MCF 10A (cell line): Measurements from ENCODE around the gene PID1. TPM values are rescaled to one million over a fixed set of nuclear protein-coding genes. Genes with fewer than 3 reads are reported as not detected.
A peak's percentile ranks its signal among the peaks of the same experiment; 100 is the strongest.

ENCODE experiments used
- BruUV-seq: library from RNA; stranded (reverse); fragments of 400-500 nt; replicated peaks from 2 replicates; lab custom pipeline; 2021; lab: Mats Ljungman, UMichigan
- CTCF ChIA-PET: fragments of 300-600 bp; sonication (Branson Sonifier 250); formaldehyde crosslinking; extraction: SDS; loops from one replicate; lab custom pipeline; 2021; ENCODE audit warnings: antibody characterized with exemption, inconsistent platforms; lab: Yijun Ruan, JAX
- POLR2A ChIA-PET: fragments of 300-600, 350-650 bp; sonication (Branson Sonifier 250); formaldehyde crosslinking; extraction: SDS; loops from one replicate; lab custom pipeline; 2020; ENCODE audit warnings: antibody characterized with exemption, inconsistent platforms; lab: Yijun Ruan, JAX
- DNase-seq: peaks from one replicate; pipeline ENCODE4 v3.0.0-alpha.2; 2018; ENCODE audit not compliant: unreplicated experiment
- H3K27ac Mint-ChIP-seq: one replicate; pipeline ENCODE4 v1.8.0; 2022; ENCODE audit warnings: mild to moderate bottlenecking, low read depth, mixed read lengths; ENCODE audit not compliant: unreplicated experiment
- H3K27me3 Mint-ChIP-seq: one replicate; pipeline ENCODE4 v1.8.0; 2022; ENCODE audit warnings: mixed read lengths; ENCODE audit not compliant: insufficient read depth, unreplicated experiment
- H3K36me3 Mint-ChIP-seq: one replicate; pipeline ENCODE4 v1.8.0; 2022; ENCODE audit warnings: mild to moderate bottlenecking, moderate library complexity, mixed read lengths; ENCODE audit not compliant: insufficient read depth, unreplicated experiment
- H3K4me1 Mint-ChIP-seq: one replicate; pipeline ENCODE4 v1.8.0; 2022; ENCODE audit warnings: mixed read lengths; ENCODE audit not compliant: insufficient read depth, unreplicated experiment
- H3K4me3 Mint-ChIP-seq: one replicate; pipeline ENCODE4 v1.8.0; 2022; ENCODE audit warnings: mild to moderate bottlenecking, moderate library complexity, mixed read lengths; ENCODE audit not compliant: unreplicated experiment
- H3K9me3 Mint-ChIP-seq: one replicate; pipeline ENCODE4 v1.8.0; 2022; ENCODE audit warnings: mixed read lengths; ENCODE audit not compliant: unreplicated experiment
- CTCF ChIP-seq: fragments of 200-600 bp; IDR thresholded peaks from one replicate; pipeline ENCODE4 v1.8.0; 2022; ENCODE audit warnings: antibody characterized with exemption, mild to moderate bottlenecking; ENCODE audit not compliant: unreplicated experiment
- intact Hi-C: fragments of 100-400 bp; cut with micrococcal nuclease; formaldehyde crosslinking; loops from 2 replicates; pipeline ENCODE4 v1.14.1; 2022
- total RNA-seq: library from RNA; stranded (reverse); gene quantifications from 2 replicates; pipeline ENCODE4 v1.2.3, GENCODE V29; 2022

The PID1 gene
- total RNA-seq, 1 experiment from 2014 or later, result 211 TPM

DNA sequence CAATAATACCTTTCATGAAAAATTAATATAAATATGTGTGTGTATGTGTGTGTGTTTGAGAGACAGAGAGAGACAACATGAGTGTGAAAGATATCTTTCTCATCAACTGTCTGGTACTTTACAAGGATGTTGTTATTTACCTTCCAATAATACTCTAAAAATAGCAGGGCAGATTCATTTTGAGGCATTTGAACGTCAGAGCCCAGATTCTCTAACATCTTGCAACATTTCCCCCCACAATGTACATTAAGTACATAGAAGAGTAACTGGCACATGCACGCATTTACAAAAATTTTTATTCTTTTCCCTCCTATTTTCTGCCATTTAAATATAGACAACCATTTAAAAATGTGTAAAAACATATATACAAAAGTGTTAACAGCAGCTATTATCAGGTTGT, 100.9 kb downstream of the PID1 start:
- ChIA-PET CTCF (no interaction called here), POLR2A (interaction anchor here (0.7 to 1.1 kb wide), 2 partner anchors 28 to 96 kb away, joined by 3 to 5 read pairs; no protein-coding TSS in a partner anchor)
- Mint-ChIP-seq H3K27ac (peak overlapping the region; percentile 28), H3K27me3 (no peaks in the 10 kb centered on the region), H3K4me3 (no peak overlapping the region), H3K4me1 (peaks cover 25% of the 10 kb centered on the region), H3K9me3 (peaks cover 8% of the 10 kb centered on the region), H3K36me3 (peaks cover 16% of the 10 kb centered on the region)
- no peak for TF ChIP-seq CTCF
- no peak for DNase-seq
- intact Hi-C loops, result no loop called here
- no TSS peak for BruUV-seq

GRCh38 chr2:229169751-229170150, 101.3 kb downstream of the PID1 start:
- intact Hi-C loops, result no loop called here
- no peak for TF ChIP-seq CTCF
- no peak overlapping the region for H3K4me3 Mint-ChIP-seq
- no peaks in the 10 kb centered on the region for H3K27me3 Mint-ChIP-seq
- H3K9me3 Mint-ChIP-seq, result peaks cover 8% of the 10 kb centered on the region
- H3K4me1 Mint-ChIP-seq, result peaks cover 24% of the 10 kb centered on the region
- peaks cover 16% of the 10 kb centered on the region for H3K36me3 Mint-ChIP-seq
- no TSS peak for BruUV-seq
- no peak for DNase-seq
- peak overlapping the region; percentile 28 for H3K27ac Mint-ChIP-seq
- CTCF ChIA-PET, result interaction anchor here (0.7 kb wide), 1 partner anchor 17 kb away, joined by 3 read pairs; no protein-coding TSS in a partner anchor
- POLR2A ChIA-PET, result interaction anchor here (0.7 to 1.1 kb wide), 2 partner anchors 28 to 96 kb away, joined by 3 to 5 read pairs; no protein-coding TSS in a partner anchor

GRCh38 chr2:229164545-229165249, 106.4 kb downstream of the PID1 start:
- intact Hi-C loops, result no loop called here
- no TSS peak for BruUV-seq
- H3K9me3 Mint-ChIP-seq, result peaks cover 8% of the 10 kb centered on the region
- DNase-seq, result peak; percentile 47
- H3K27me3 Mint-ChIP-seq, result no peaks in the 10 kb centered on the region
- POLR2A ChIA-PET, result interaction anchor here (0.8 to 1.6 kb wide), 3 partner anchors 24 to 138 kb away, joined by 3 to 8 read pairs (median 4); no protein-coding TSS in a partner anchor
- H3K27ac Mint-ChIP-seq, result peak overlapping the region; percentile 12
- TF ChIP-seq CTCF, result no peak
- CTCF ChIA-PET, result interaction anchor here (0.6 to 1.4 kb wide), 4 partner anchors 13 to 266 kb away, joined by 3 to 4 read pairs (median 3); no protein-coding TSS in a partner anchor
- peaks cover 36% of the 10 kb centered on the region for H3K4me1 Mint-ChIP-seq
- H3K4me3 Mint-ChIP-seq, result no peak overlapping the region
- peaks cover 17% of the 10 kb centered on the region for H3K36me3 Mint-ChIP-seq

DNA sequence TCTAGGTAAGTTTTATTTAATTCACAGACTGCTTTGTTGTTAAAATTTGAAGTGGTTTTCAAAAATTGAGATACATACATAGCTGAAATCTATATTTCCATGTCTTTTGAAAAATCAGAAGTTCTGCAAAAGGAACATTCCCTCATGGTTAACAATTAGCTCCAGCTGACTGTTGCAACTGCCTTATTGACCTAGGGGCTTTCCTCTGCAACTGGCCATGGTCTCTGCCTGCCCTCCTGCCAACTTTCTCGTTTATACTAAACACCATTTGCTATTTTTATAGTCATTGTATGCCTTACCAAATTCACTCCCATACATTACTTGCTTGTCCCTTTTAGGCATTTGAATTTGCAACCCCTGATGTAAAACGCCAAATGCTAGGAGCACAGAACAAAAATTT, 107.2 kb downstream of the PID1 start:
- CTCF ChIA-PET, result interaction anchor here (0.6 to 1.4 kb wide), 3 partner anchors 14 to 267 kb away, joined by 3 to 4 read pairs (median 3); no protein-coding TSS in a partner anchor
- Mint-ChIP-seq H3K27ac (peak overlapping the region; percentile 12), H3K27me3 (no peaks in the 10 kb centered on the region), H3K36me3 (peaks cover 19% of the 10 kb centered on the region), H3K4me1 (peaks cover 35% of the 10 kb centered on the region), H3K9me3 (peaks cover 8% of the 10 kb centered on the region), H3K4me3 (no peak overlapping the region)
- no peak for TF ChIP-seq CTCF
- intact Hi-C loops, result no loop called here
- no peak for DNase-seq
- POLR2A ChIA-PET, result interaction anchor here (0.6 to 1.6 kb wide), 3 partner anchors 32 to 139 kb away, joined by 3 to 8 read pairs (median 3); no protein-coding TSS in a partner anchor
- BruUV-seq, result no TSS peak
